Measurements from ENCODE around the gene WDR31.
"Not testable (repeated sequence)": the region's sequence is repeated elsewhere in the genome, so short reads cannot be mapped to it uniquely, and the experiment has no call there.

WDR31 gene

DNA sequence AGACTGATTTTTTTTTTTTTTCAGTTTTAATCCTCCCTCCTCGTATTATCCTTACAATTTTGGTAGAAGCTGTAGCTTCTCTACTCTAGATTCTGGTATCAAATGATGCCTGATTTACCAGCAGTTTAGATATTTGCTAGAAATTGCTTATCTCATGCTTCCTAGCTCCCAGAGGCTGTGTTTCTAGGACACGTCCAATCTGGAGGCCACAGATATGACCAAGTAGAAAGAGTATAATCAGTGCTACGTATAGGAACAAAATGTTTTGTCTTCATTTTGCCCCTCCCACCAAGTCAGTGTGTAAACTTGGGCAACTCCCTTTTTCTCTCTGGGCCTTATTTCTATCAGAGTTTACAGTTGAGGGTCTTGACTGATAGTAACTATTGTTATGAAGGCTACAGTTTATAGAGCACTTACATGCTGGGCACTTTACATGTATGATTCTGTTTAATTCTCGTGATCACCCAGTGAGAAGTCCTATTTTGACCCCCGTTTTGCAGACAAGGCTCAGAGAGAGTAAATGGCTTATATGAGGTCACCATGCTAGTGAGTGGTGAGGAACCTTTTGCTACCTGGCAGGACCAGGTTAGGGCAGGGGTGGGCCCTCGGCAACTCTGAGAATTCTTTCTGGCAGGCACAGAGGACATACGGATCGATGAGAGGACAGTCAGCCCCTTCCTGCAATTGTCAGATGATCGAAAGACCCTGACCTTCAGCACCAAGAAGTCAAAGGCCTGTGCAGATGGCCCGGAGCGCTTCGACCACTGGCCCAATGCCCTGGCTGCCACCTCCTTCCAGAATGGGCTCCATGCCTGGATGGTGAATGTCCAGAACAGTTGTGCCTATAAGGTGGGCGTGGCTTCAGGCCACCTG is 29.1 kb upstream of the WDR31 start:
- no peak for DNase-seq (ENCODE audit: low read depth)

GRCh38 chr9:113368348-113368981 is 28.4 kb upstream of the WDR31 start:
- no peak for DNase-seq (ENCODE audit: low read depth)

- DNase-seq (ENCODE audit: low read depth), result not testable (repeated sequence)
Observed at GRCh38 chr9:113365652-113366051, 25.6 kb upstream of the WDR31 start.

DNA sequence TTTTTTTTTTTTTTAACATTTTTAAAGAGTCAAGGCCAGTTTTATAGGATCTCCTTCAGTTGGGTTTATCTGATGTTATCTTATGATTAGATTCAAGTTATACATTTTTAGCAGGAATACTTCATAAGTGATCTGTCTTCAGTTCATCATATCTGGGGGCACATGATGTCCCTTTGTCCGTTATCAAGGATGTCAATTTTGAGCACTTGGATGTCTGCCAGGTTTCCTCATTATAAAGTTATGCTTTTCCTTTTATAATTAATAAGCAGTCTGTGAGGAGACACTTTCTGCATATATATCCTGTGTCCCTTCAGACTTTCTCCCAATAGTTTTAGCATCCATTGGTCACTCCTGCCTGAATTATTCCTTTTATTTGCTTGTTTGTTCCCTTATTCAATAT is 24.9 kb upstream of the WDR31 start:
- DNase-seq (ENCODE audit: low read depth), result no peak

GRCh38 chr9:113363336-113363735 is 23.3 kb upstream of the WDR31 start:
- DNase-seq (ENCODE audit: low read depth), result no peak

- no peak for DNase-seq (ENCODE audit: low read depth)
Observed at GRCh38 chr9:113361304-113362018, 21.4 kb upstream of the WDR31 start.

DNA sequence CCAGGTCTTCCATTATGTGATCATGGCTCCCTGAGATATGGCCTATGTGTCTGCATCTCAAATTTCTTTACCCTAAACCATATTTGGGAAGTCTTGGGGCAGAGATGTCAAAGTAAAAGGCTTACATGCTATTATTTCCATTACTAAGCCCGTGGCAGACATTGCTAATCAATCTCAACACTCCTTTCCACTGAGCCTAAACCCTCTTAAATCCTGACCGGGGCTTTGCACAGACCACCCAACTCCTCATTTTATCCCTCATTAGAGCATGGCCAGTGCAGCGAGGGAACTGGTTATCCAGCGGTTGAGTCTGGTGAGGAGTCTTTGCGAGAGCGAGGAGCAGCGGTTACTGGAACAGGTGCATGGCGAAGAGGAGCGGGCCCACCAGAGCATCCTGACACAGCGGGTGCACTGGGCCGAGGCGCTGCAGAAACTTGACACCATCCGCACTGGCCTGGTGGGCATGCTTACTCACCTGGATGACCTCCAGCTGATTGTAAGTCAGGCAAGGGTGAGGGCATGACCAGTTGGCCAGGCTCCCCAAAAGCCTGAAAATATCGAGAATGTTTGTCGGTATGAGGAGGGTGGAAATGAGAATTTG is 20.3 kb upstream of the WDR31 start:
- DNase-seq (ENCODE audit: low read depth), result no peak

GRCh38 chr9:113359385-113359784 is 19.3 kb upstream of the WDR31 start:
- no peak for DNase-seq (ENCODE audit: low read depth)

DNA sequence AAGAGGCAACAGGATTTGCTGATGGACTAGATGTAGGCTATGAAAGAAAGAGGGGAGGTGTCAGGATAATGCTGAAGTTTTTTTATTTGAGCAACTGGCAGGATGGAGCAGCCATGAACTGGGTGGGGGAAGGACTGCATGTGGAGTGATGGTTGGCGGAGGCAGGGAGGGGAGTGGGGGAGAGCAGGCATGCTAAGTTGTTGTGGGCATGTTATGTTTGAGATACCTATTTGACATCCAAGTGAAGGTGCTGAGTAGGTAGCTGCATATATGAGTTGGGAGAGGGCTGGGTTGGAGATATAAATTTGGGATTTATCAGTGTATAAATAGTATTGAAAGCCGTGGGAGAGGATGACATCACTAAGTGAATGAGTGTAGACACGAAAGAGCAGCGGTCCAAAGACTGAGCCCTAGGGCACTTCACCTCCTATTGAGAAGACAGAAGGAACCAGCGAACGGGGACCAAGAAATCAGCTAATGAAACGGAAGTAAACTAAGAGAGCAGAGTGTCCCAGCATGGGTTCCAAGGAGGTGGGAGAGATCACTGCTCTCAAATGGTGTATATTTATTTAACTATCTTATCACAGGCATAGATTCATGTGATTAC is 16.7 kb upstream of the WDR31 start:
- no peak for DNase-seq (ENCODE audit: low read depth)

- no peak for DNase-seq (ENCODE audit: low read depth)
Observed at GRCh38 chr9:113355040-113355596, 15.0 kb upstream of the WDR31 start.

DNA sequence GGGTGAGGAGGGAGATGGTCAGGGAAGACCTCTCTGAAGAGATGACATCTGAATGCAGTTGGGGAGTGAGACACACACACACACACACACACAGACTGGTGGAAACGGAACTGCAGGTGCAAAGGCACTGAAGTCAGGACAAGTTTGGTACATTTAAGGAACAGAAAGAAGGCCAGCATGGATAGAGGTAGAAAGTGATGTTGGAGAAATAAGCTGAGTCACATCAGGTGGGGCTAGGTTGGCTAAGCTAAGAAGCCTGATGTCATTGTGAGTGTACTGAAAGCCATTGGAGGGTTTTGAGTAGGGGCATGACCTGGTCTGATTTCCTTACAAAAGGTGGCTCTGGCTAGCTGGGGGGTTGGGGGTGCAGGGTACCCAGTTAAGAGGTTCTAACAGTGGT is 12.3 kb upstream of the WDR31 start:
- no peak for DNase-seq (ENCODE audit: low read depth)

- DNase-seq (ENCODE audit: low read depth), result no peak
Observed at GRCh38 chr9:113352006-113352405, 11.9 kb upstream of the WDR31 start.

DNA sequence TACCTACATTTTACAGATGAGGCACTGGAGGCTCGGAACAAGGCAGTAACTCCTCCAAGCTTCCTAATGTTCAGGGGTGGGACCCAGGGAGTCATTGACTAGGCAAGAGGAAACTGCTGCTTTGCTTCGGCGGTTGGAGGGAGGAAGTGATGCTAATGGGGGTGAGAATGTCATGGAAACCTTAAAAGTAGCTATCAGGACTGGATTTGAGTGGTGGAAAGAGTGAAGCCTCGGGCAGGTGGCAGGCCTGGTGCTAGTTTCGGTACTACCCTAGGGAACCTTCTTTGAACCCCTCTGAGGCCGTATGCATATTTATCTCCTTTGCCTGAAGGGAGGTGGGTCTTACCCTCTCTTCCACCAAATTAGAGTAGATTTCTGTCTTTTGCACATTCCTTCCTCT is 10.9 kb upstream of the WDR31 start:
- no peak for DNase-seq (ENCODE audit: low read depth)

- DNase-seq (ENCODE audit: low read depth), result no peak
Observed at GRCh38 chr9:113350107-113350661, 10.1 kb upstream of the WDR31 start.

- no peak for DNase-seq (ENCODE audit: low read depth)
Observed at GRCh38 chr9:113349445-113350094, 9.5 kb upstream of the WDR31 start, which contains the start of gene BSPRY. Gene BSPRY, plus strand, starts transcription at chr9:113349541. Its CDS starts 39 bp downstream, at chr9:113349580.

DNA sequence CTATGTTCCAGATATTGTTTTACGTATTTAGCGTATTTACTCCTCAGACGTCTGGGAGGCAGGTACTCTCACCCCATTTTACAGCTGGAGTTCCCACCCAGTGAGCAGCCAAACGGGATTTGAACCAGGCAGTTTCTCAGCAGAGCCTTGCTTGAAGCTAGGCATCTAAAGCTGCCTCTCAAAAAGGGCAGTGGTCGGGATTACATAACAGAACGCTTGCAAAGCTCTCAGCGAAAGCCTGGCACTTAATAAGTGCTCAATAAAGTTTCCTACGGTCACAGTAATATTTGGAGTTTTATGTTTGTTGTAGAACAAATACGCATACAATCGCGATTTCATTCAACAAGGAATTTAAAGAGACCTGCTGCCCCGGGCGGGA is 9.0 kb upstream of the WDR31 start:
- no peak for DNase-seq (ENCODE audit: low read depth)

- no peak for DNase-seq (ENCODE audit: low read depth)
Observed at GRCh38 chr9:113348437-113348836, 8.4 kb upstream of the WDR31 start.

GRCh38 chr9:113345671-113346070 is 5.6 kb upstream of the WDR31 start:
- DNase-seq (ENCODE audit: low read depth), result no peak

- DNase-seq (ENCODE audit: low read depth), result no peak
Observed at GRCh38 chr9:113345190-113345589, 5.1 kb upstream of the WDR31 start.

- no peak for DNase-seq (ENCODE audit: low read depth)
Observed at GRCh38 chr9:113343732-113344231, 3.7 kb upstream of the WDR31 start.

Data from HS-5 (cell line).